H9 (cell line): ENCODE results near the gene FNDC7. TPM values are rescaled to one million over a fixed set of nuclear protein-coding genes. Genes with fewer than 3 reads are reported as not detected.

Experiments
- DNase-seq: peaks from one replicate; pipeline ENCODE4 v3.0.0-alpha.2; 2017
- H2AFZ ChIP-seq: one replicate; pipeline ENCODE4 v1.6.1; 2013; ENCODE audit warnings: mild to moderate bottlenecking, low read length, control low read depth, moderate library complexity
- H2AK5ac ChIP-seq: 2 replicates; pipeline ENCODE4 v1.6.1; 2013; ENCODE audit warnings: low read length, control low read depth, mixed read lengths; ENCODE audit not compliant: insufficient read length
- H2BK120ac ChIP-seq: one replicate; pipeline ENCODE4 v1.6.1; 2013; ENCODE audit warnings: low read depth, mild to moderate bottlenecking, low read length, control low read depth, inconsistent platforms; ENCODE audit not compliant: poor library complexity, severe bottlenecking
- H2BK12ac ChIP-seq: 2 replicates; pipeline ENCODE4 v1.6.1; 2013; ENCODE audit warnings: low read length, control low read depth, mixed read lengths, low read depth; ENCODE audit not compliant: insufficient read length
- H2BK15ac ChIP-seq: 2 replicates; pipeline ENCODE4 v1.6.1; 2013; ENCODE audit warnings: low read depth, low read length, control low read depth
- H2BK20ac ChIP-seq: one replicate; pipeline ENCODE4 v1.6.1; 2013; ENCODE audit warnings: low read depth, mild to moderate bottlenecking, low read length, control low read depth, inconsistent platforms; ENCODE audit not compliant: poor library complexity, severe bottlenecking
- H2BK5ac ChIP-seq: 2 replicates; pipeline ENCODE4 v1.6.1; 2013; ENCODE audit warnings: low read length, control low read depth, mixed read lengths; ENCODE audit not compliant: insufficient read length
- H3K14ac ChIP-seq: 2 replicates; pipeline ENCODE4 v1.6.1; 2013; ENCODE audit warnings: low read length, control low read depth; ENCODE audit not compliant: insufficient read depth
- H3K18ac ChIP-seq: 2 replicates; pipeline ENCODE4 v1.6.1; 2013; ENCODE audit warnings: low read depth, mild to moderate bottlenecking, mixed read lengths, low read length, control low read depth; ENCODE audit not compliant: insufficient read length
- H3K23ac ChIP-seq: 2 replicates; pipeline ENCODE4 v1.6.1; 2013; ENCODE audit warnings: low read length, control low read depth, mixed read lengths, low read depth; ENCODE audit not compliant: insufficient read length
- H3K23me2 ChIP-seq: 2 replicates; pipeline ENCODE4 v1.6.1; 2013; ENCODE audit warnings: low read depth, mild to moderate bottlenecking, mixed read lengths, low read length, control low read depth; ENCODE audit not compliant: insufficient read length, poor library complexity, severe bottlenecking
- H3K27ac ChIP-seq: 2 replicates; pipeline ENCODE4 v1.5.1; 2013; ENCODE audit warnings: low read length, control low read depth, mixed read lengths, low read depth; ENCODE audit not compliant: insufficient read length
- H3K27me3 ChIP-seq: 2 replicates; pipeline ENCODE4 v1.6.1; 2013; ENCODE audit warnings: low read length, control low read depth, inconsistent platforms; ENCODE audit not compliant: insufficient read depth
- H3K4ac ChIP-seq: 2 replicates; pipeline ENCODE4 v1.6.1; 2013; ENCODE audit warnings: low read depth, mild to moderate bottlenecking, control low read depth, inconsistent platforms, low read length, moderate library complexity
- H3K4me1 ChIP-seq: 2 replicates; pipeline ENCODE4 v1.6.1; 2013; ENCODE audit warnings: low read length, control low read depth, inconsistent platforms; ENCODE audit not compliant: insufficient read depth
- H3K4me2 ChIP-seq: 2 replicates; pipeline ENCODE4 v1.6.1; 2013; ENCODE audit warnings: low read length, control low read depth, mixed read lengths; ENCODE audit not compliant: insufficient read length, insufficient read depth
- H3K56ac ChIP-seq: 2 replicates; pipeline ENCODE4 v1.6.1; 2013; ENCODE audit warnings: low read depth, mild to moderate bottlenecking, mixed read lengths, low read length, control low read depth; ENCODE audit not compliant: insufficient read length
- H3K79me1 ChIP-seq: 2 replicates; pipeline ENCODE4 v1.6.1; 2013; ENCODE audit warnings: low read depth, mild to moderate bottlenecking, moderate library complexity, low read length, control low read depth, inconsistent platforms; ENCODE audit not compliant: insufficient read depth, poor library complexity, severe bottlenecking
- H3K79me2 ChIP-seq: 2 replicates; pipeline ENCODE4 v1.6.1; 2013; ENCODE audit warnings: low read length, control low read depth, inconsistent platforms; ENCODE audit not compliant: insufficient read depth
- H3K9ac ChIP-seq: 2 replicates; pipeline ENCODE4 v1.6.1; 2013; ENCODE audit warnings: low read length, control low read depth, mixed read lengths; ENCODE audit not compliant: insufficient read length; ENCODE audit errors: extremely low read depth
- H3K9me3 ChIP-seq: one replicate; pipeline ENCODE4 v1.6.1; 2013; ENCODE audit warnings: low read depth, low read length, inconsistent platforms; ENCODE audit not compliant: control insufficient read depth
- H3T11ph ChIP-seq: one replicate; pipeline ENCODE4 v1.6.1; 2013; ENCODE audit warnings: mild to moderate bottlenecking, low read length, control low read depth, inconsistent platforms
- H4K20me1 ChIP-seq: one replicate; pipeline ENCODE4 v1.6.1; 2013; ENCODE audit not compliant: control insufficient read depth, insufficient read length, insufficient read depth
- H4K5ac ChIP-seq: 2 replicates; pipeline ENCODE4 v1.6.1; 2013; ENCODE audit warnings: low read depth, mild to moderate bottlenecking, mixed read lengths, low read length, control low read depth; ENCODE audit not compliant: insufficient read length
- H4K8ac ChIP-seq: replicated peaks from 2 replicates; pipeline ENCODE4 v1.6.1; 2013; ENCODE audit warnings: low read length, control low read depth, mixed read lengths, low read depth; ENCODE audit not compliant: insufficient read length
- H4K91ac ChIP-seq: 2 replicates; pipeline ENCODE4 v1.6.1; 2013; ENCODE audit warnings: low read depth, mild to moderate bottlenecking, moderate library complexity, mixed read lengths, low read length, control low read depth; ENCODE audit not compliant: insufficient read length
- H3K27ac Mint-ChIP-seq, 3 experiments: 2 replicates in 2 of 3; 3 replicates in 1 of 3; pipeline ENCODE4 v1.8.0; 2020 to 2021; ENCODE audit warnings: mixed read lengths in 3 of 3, mild to moderate bottlenecking in 1 of 3, moderate library complexity in 1 of 3
- H3K27me3 Mint-ChIP-seq: 2 replicates; pipeline ENCODE4 v1.8.0; 2021; ENCODE audit warnings: low read depth, mild to moderate bottlenecking, moderate library complexity, mixed read lengths
- H3K36me3 Mint-ChIP-seq, 3 experiments: 2 replicates in 2 of 3; 3 replicates in 1 of 3; pipeline ENCODE4 v1.8.0; 2020 to 2021; ENCODE audit warnings: low read depth in 3 of 3, mixed read lengths in 3 of 3; ENCODE audit not compliant: insufficient read depth in 1 of 3
- H3K4me1 Mint-ChIP-seq, 2 experiments: 2 replicates each; pipeline ENCODE4 v1.8.0; 2020; ENCODE audit warnings: mixed read lengths in 2 of 2
- H3K4me3 Mint-ChIP-seq, 2 experiments: 2 replicates in 1 of 2; 3 replicates in 1 of 2; pipeline ENCODE4 v1.8.0; 2020 to 2021; ENCODE audit warnings: mild to moderate bottlenecking in 2 of 2, mixed read lengths in 2 of 2, moderate library complexity in 1 of 2
- H3K9me3 Mint-ChIP-seq, 2 experiments: 2 replicates in 1 of 2; 3 replicates in 1 of 2; pipeline ENCODE4 v1.8.0; 2020; ENCODE audit warnings: mild to moderate bottlenecking in 2 of 2, mixed read lengths in 2 of 2, moderate library complexity in 1 of 2
- CTCF ChIP-seq: fragments of 200-600 bp; sonication (generic); conservative IDR thresholded peaks from 3 replicates; pipeline ENCODE4 v1.8.0; 2021; ENCODE audit warnings: antibody characterized with exemption, mild to moderate bottlenecking
- WGBS: extraction: QIAGEN DNeasy Blood & Tissue Kit; methylation state at CpG from one replicate; pipeline ENCODE4 v1.1.7; 2013; ENCODE audit warnings: missing lambda C conversion rate, low lambda C conversion rate, mixed read lengths; ENCODE audit not compliant: insufficient read length; ENCODE audit errors: extremely low coverage; 5-methylcytosine and 5-hydroxymethylcytosine counted together
- total RNA-seq: library from RNA; stranded (reverse); gene quantifications from 2 replicates; pipeline ENCODE4 v1.2.1, GENCODE V29; 2021

FNDC7 gene
- total RNA-seq, 1 experiment from 2014 or later = 0.13 TPM

GRCh38 chr1:108686614-108687313, 25.9 kb upstream of the FNDC7 start:
- Mint-ChIP-seq H3K36me3 (no peaks in the 10 kb centered on the region), H3K27ac (no peak overlapping the region), H3K4me3 (no peak overlapping the region), H3K9me3 (no peaks in the 10 kb centered on the region), H3K27me3 (no peaks in the 10 kb centered on the region), H3K4me1 (peaks cover 28 to 29% of the 10 kb centered on the region in 2 experiments)
- Histone ChIP-seq H4K20me1 (no peaks in the 10 kb centered on the region), H3K4ac (no peak overlapping the region), H2BK15ac (no peak overlapping the region), H4K8ac (no peak overlapping the region), H3K23me2 (peaks cover 6% of the 10 kb centered on the region), H3K79me2 (peaks cover 3% of the 10 kb centered on the region; the same call in 1 of the 2 replicates), H3K9me3 (no peaks in the 10 kb centered on the region), H3K4me2 (no peak overlapping the region), H3K4me1 (no peaks in the 10 kb centered on the region), H3K27me3 (no peaks in the 10 kb centered on the region), H2BK120ac (no peak overlapping the region), H3K18ac (no peak overlapping the region), H4K5ac (no peak overlapping the region), H4K91ac (no peak overlapping the region), H3K79me1 (no peaks in the 10 kb centered on the region), H3T11ph (no peak overlapping the region), H3K27ac (no peak overlapping the region), H3K56ac (no peak overlapping the region), H2AFZ (no peak overlapping the region), H3K9ac (no peak overlapping the region), H2BK5ac (no peak overlapping the region), H3K14ac (no peak overlapping the region), H2AK5ac (no peak overlapping the region), H3K23ac (no peak overlapping the region), H2BK12ac (no peak overlapping the region), H2BK20ac (no peak overlapping the region)
- no peak for TF ChIP-seq CTCF
- no CpG with 5 or more reads among the region's 2 CpGs for WGBS
- no peak for DNase-seq
